AG09309 (cell line): ENCODE results near the gene PPP1R7.

Source experiments
- DNase-seq: peaks from one replicate; pipeline ENCODE4 v3.0.0-alpha.2; 2010; ENCODE audit warnings: low read depth
- H3K4me3 ChIP-seq: 2 replicates; pipeline ENCODE4 v1.5.1; 2011; ENCODE audit warnings: mild to moderate bottlenecking, low read depth, low read length, moderate library complexity; ENCODE audit not compliant: control insufficient read depth
- CTCF ChIP-seq: IDR thresholded peaks from 2 replicates; pipeline ENCODE4 v1.5.1; 2011; ENCODE audit warnings: mild to moderate bottlenecking, low read depth, low read length, inconsistent platforms; ENCODE audit not compliant: insufficient read depth, control insufficient read depth; ENCODE audit errors: missing control alignments

Gene PPP1R7

GRCh38 chr2:241154915-241155314, 4.6 kb downstream of the PPP1R7 start:
- no peak for TF ChIP-seq CTCF
- no peak for DNase-seq
- no peak overlapping the region for H3K4me3 ChIP-seq

GRCh38 chr2:241155936-241156335, 5.7 kb downstream of the PPP1R7 start:
- no peak for TF ChIP-seq CTCF
- H3K4me3 ChIP-seq = no peak overlapping the region
- no peak for DNase-seq

GRCh38 chr2:241156971-241157441, 6.7 kb downstream of the PPP1R7 start:
- no peak for DNase-seq
- TF ChIP-seq CTCF = no peak
- H3K4me3 ChIP-seq = no peak overlapping the region

- no peak for DNase-seq
- H3K4me3 ChIP-seq = no peak overlapping the region
- TF ChIP-seq CTCF = no peak
Observed at GRCh38 chr2:241157841-241158545, 7.7 kb downstream of the PPP1R7 start.

GRCh38 chr2:241158546-241158900, 8.3 kb downstream of the PPP1R7 start:
- H3K4me3 ChIP-seq = no peak overlapping the region
- DNase-seq = no peak
- TF ChIP-seq CTCF = no peak

- no peak overlapping the region for H3K4me3 ChIP-seq
- DNase-seq = no peak
- TF ChIP-seq CTCF = no peak
Observed at GRCh38 chr2:241159116-241159515, 8.8 kb downstream of the PPP1R7 start.
